Measurements from ENCODE around the gene RASA3. TPM values are rescaled to one million over a fixed set of nuclear protein-coding genes. Genes with fewer than 3 reads are reported as not detected.

The RASA3 gene
- total and polyA plus RNA-seq, 2 of the 4 experiments (the other 2 are of a cell fraction): 21.0 to 31.4 TPM

DNA sequence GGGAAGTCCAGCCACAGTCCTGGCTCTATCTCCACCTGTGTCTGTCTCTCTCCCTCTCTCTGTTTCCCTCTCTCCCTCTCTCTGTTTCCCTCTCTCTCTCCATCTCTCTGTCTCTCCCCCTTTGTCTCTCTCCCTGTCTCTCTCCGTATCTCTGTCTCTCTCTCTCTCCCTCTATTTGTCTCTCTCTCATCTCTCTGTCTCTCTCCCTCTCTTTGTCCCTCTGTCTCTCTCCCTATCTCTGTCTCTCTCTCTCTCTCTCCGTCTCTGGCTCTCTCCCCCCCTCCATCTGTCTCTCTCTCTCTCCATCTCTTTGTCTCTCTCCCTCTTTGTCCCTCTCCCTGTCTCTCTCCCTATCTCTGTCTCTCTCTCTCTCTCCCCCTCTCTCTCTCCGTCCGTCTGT, 119.1 kb downstream of the RASA3 start:
- H2AK5ac ChIP-seq (ENCODE audit: low read depth, low read length): no peak overlapping the region
- no peak overlapping the region for H3K18ac ChIP-seq (ENCODE audit: low read depth, low read length)
- H3K4me1 ChIP-seq (ENCODE audit: control insufficient read depth, insufficient read depth, low read length): no peaks in the 10 kb centered on the region
- H3K56ac ChIP-seq (ENCODE audit: extremely low read depth, insufficient read depth, low read length): no peak overlapping the region
- no peak overlapping the region for H4K8ac ChIP-seq (ENCODE audit: low read depth in 2 of 2, low read length in 2 of 2)
- H2AK9ac ChIP-seq (replicated peaks; ENCODE audit: low read depth, low read length, poor library complexity): no peak overlapping the region
- H3K4ac ChIP-seq (ENCODE audit: low read depth, low read length): no peak overlapping the region
- no peak overlapping the region for H4K5ac ChIP-seq (ENCODE audit: low read depth, low read length)
- H3K27me3 ChIP-seq (ENCODE audit: control insufficient read depth, insufficient read depth, low read length): no peaks in the 10 kb centered on the region
- POLR2A ChIA-PET (ENCODE audit: unreplicated experiment): no interaction called here
- no peak overlapping the region for H2AFZ ChIP-seq (replicated peaks; ENCODE audit: low read length, poor library complexity)
- dilution Hi-C loops (cut with HindIII; ENCODE audit: low sequenced_read_pairs, unreplicated experiment): no loop called here
- H4K20me1 ChIP-seq (ENCODE audit: insufficient read depth, low read length): peaks cover 12% of the 10 kb centered on the region
- no peak overlapping the region for H3K4me3 ChIP-seq (ENCODE audit: insufficient read depth, low read depth, low read length)
- H3K23ac ChIP-seq (ENCODE audit: low read depth, low read length): no peak overlapping the region
- no peak overlapping the region for H3K9ac ChIP-seq (ENCODE audit: low read depth, low read length)
- intact Hi-C loops (cut with micrococcal nuclease): no loop called here
- H2BK20ac ChIP-seq (ENCODE audit: low read depth, low read length): no peak overlapping the region
- in situ Hi-C loops (cut with MboI; ENCODE audit: low sequenced_read_pairs): no loop called here
- no peak overlapping the region for H3K14ac ChIP-seq (replicated peaks; ENCODE audit: low read depth, low read length)
- no TSS peak for BruUV-seq (replicated peaks)
- no peak overlapping the region for H3K27ac ChIP-seq (ENCODE audit: insufficient read depth, low read length)
- H3K36me3 ChIP-seq (ENCODE audit: control insufficient read depth, insufficient read depth, low read length): peaks cover 78% of the 10 kb centered on the region
- no peak overlapping the region for H3K4me2 ChIP-seq (ENCODE audit: low read depth, low read length)
- WGBS, 2 experiments (ENCODE audit: extremely low coverage in 2 of 2, insufficient read length in 1 of 2): 83% methylated on average over 4 of the region's 4 CpGs; no CpG with 5 or more reads in 1 of the 2 experiments
- H2BK15ac ChIP-seq (ENCODE audit: low read depth, low read length): no peak overlapping the region
- peaks cover 24 to 56% of the 10 kb centered on the region in 2 experiments for H3K79me1 ChIP-seq (ENCODE audit: low read depth in 1 of 2, low read length in 2 of 2)
- CTCF ChIA-PET: no interaction called here
- ATAC-seq (ENCODE audit: low read depth): no peak
- H2BK5ac ChIP-seq (ENCODE audit: low read depth, low read length, poor library complexity, severe bottlenecking): no peak overlapping the region
- no peak overlapping the region for H2BK120ac ChIP-seq (ENCODE audit: low read depth, low read length)
- H3K9me1 ChIP-seq (ENCODE audit: insufficient read depth, low read length): peaks cover 5% of the 10 kb centered on the region
- no peak for DNase-seq
- TF ChIP-seq MXI1 (IDR thresholded peaks at IDR 0.05; ENCODE audit: borderline replicate concordance, low read depth, low read length): no peak
- TF ChIP-seq, protein P1, sequence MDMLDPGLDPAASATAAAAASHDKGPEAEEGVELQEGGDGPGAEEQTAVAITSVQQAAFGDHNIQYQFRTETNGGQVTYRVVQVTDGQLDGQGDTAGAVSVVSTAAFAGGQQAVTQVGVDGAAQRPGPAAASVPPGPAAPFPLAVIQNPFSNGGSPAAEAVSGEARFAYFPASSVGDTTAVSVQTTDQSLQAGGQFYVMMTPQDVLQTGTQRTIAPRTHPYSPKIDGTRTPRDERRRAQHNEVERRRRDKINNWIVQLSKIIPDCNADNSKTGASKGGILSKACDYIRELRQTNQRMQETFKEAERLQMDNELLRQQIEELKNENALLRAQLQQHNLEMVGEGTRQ (IDR thresholded peaks at IDR 0.05; ENCODE audit: low read depth, low read length): no peak
- TF ChIP-seq RAD21 (IDR thresholded peaks at IDR 0.05; ENCODE audit: low read length): no peak
- no peak overlapping the region for H4K91ac ChIP-seq (ENCODE audit: insufficient read depth, low read depth, low read length)
- H3K9me3 ChIP-seq (ENCODE audit: control insufficient read depth, insufficient read depth, low read length): no peaks in the 10 kb centered on the region

Data from IMR-90 (cell line).